ENCODE results near the gene OR4L1.
"Not testable (repeated sequence)": the region's sequence is repeated elsewhere in the genome, so short reads cannot be mapped to it uniquely, and the experiment has no call there.

The OR4L1 gene

GRCh38 chr14:20048202-20048601, 11.6 kb upstream of the OR4L1 start:
- DNase-seq (ENCODE audit: insufficient read length, low spot score) (no peak), FAIRE-seq (no peak)
- TF ChIP-seq, protein P1, sequence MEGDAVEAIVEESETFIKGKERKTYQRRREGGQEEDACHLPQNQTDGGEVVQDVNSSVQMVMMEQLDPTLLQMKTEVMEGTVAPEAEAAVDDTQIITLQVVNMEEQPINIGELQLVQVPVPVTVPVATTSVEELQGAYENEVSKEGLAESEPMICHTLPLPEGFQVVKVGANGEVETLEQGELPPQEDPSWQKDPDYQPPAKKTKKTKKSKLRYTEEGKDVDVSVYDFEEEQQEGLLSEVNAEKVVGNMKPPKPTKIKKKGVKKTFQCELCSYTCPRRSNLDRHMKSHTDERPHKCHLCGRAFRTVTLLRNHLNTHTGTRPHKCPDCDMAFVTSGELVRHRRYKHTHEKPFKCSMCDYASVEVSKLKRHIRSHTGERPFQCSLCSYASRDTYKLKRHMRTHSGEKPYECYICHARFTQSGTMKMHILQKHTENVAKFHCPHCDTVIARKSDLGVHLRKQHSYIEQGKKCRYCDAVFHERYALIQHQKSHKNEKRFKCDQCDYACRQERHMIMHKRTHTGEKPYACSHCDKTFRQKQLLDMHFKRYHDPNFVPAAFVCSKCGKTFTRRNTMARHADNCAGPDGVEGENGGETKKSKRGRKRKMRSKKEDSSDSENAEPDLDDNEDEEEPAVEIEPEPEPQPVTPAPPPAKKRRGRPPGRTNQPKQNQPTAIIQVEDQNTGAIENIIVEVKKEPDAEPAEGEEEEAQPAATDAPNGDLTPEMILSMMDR (IDR thresholded peaks at IDR 0.05; ENCODE audit: insufficient read depth, missing control alignments) = no peak

GRCh38 chr14:20092050-20092449, 32.2 kb downstream of the OR4L1 start:
- FAIRE-seq (no peak), DNase-seq (ENCODE audit: insufficient read length, low spot score) (no peak)
- TF ChIP-seq, protein P1 (IDR thresholded peaks at IDR 0.05; ENCODE audit: insufficient read depth, missing control alignments) = no peak

DNA sequence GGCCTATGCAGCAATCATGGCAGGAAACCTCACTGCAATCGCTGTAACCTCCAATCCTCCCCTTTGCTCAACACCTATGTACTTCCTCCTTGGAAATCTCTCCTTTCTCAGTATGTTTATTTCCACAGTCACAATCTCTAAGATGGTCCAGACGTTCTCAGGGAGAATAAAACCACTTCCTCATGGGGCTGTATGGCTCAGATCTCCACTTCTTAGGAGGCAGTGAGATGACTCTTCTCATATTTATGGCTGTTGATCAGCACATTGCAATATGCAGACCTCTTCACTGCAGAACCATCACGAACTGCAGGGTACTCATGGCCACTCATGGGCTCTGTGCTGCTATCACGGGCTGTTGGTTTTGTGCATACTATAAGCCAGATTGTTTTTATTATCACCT, 33.6 kb downstream of the OR4L1 start:
- DNase-seq (ENCODE audit: insufficient read length, low spot score) (no peak), FAIRE-seq (no peak)
- TF ChIP-seq, protein P1 (IDR thresholded peaks at IDR 0.05; ENCODE audit: insufficient read depth, missing control alignments) = no peak

GRCh38 chr14:20098926-20099770, 39.3 kb downstream of the OR4L1 start:
- DNase-seq (ENCODE audit: insufficient read length, low spot score); FAIRE-seq: not testable (repeated sequence)

DNA sequence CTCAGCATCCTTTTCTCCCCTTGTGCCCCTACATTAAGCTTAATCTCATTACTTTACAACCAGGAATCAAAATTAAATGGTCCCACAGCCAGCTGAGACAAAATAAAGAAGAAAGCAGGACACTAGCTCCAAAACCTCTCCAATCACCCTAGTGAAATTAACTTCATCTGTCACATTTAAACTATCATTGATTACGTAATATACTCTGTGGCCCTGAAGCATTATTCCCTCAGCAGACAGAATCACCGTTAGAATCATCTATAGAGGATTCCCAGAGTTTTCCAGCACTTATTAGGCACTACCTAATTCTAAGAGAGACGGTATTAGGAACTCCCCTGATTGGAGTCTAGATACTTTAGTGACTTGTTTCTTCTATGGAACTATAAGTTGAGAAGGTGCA, 50.6 kb downstream of the OR4L1 start, which contains the start of gene OR4K17:
TSS of gene OR4K17 (plus strand) at position 302 of the 400 bp plus-strand sequence. CDS start 6,761 bp downstream, outside the sequence.
- no peak for DNase-seq (ENCODE audit: insufficient read length, low spot score)
- TF ChIP-seq, protein P1 (IDR thresholded peaks at IDR 0.05; ENCODE audit: insufficient read depth, missing control alignments) = no peak
- no peak for FAIRE-seq

Measured in D721Med (cell line).